HG02610 (cell line): ENCODE measurements around the gene PLEKHA8.

Source experiments
- ATAC-seq: cut with Tn5 transposase; IDR thresholded peaks from one replicate; pipeline ENCODE4 v1.9.1; 2021; ENCODE audit warnings: mild to moderate bottlenecking, moderate library complexity; ENCODE audit not compliant: unreplicated experiment

PLEKHA8 gene

GRCh38 chr7:30062587-30062986, 34.4 kb downstream of the PLEKHA8 start:
- peak; percentile 59 for ATAC-seq

- no peak for ATAC-seq
Observed at GRCh38 chr7:30065746-30066145, 37.5 kb downstream of the PLEKHA8 start.

GRCh38 chr7:30066687-30067086, 38.5 kb downstream of the PLEKHA8 start:
- ATAC-seq: no peak

GRCh38 chr7:30068117-30068516, 39.9 kb downstream of the PLEKHA8 start:
- ATAC-seq: no peak

GRCh38 chr7:30069096-30069867, 41.1 kb downstream of the PLEKHA8 start:
- ATAC-seq: no peak

GRCh38 chr7:30070052-30070451, 41.8 kb downstream of the PLEKHA8 start:
- ATAC-seq: no peak

GRCh38 chr7:30072735-30073134, 44.5 kb downstream of the PLEKHA8 start:
- ATAC-seq: no peak

- no peak for ATAC-seq
Observed at GRCh38 chr7:30074422-30075030, 46.3 kb downstream of the PLEKHA8 start.

GRCh38 chr7:30076411-30076810, 48.2 kb downstream of the PLEKHA8 start:
- no peak for ATAC-seq

- ATAC-seq: no peak
Observed at GRCh38 chr7:30078280-30078679, 50.1 kb downstream of the PLEKHA8 start.

GRCh38 chr7:30079880-30080279, 51.7 kb downstream of the PLEKHA8 start:
- no peak for ATAC-seq

- ATAC-seq: no peak
Observed at GRCh38 chr7:30080818-30081217, 52.6 kb downstream of the PLEKHA8 start.

GRCh38 chr7:30082686-30083085, 54.5 kb downstream of the PLEKHA8 start:
- no peak for ATAC-seq

GRCh38 chr7:30083334-30083733, 55.1 kb downstream of the PLEKHA8 start:
- ATAC-seq: no peak

- ATAC-seq: no peak
Observed at GRCh38 chr7:30084212-30084611, 56.0 kb downstream of the PLEKHA8 start.

- ATAC-seq: no peak
Observed at GRCh38 chr7:30086529-30086928, 58.3 kb downstream of the PLEKHA8 start.

- no peak for ATAC-seq
Observed at GRCh38 chr7:30087371-30087770, 59.2 kb downstream of the PLEKHA8 start.

GRCh38 chr7:30088362-30088761, 60.1 kb downstream of the PLEKHA8 start:
- no peak for ATAC-seq

GRCh38 chr7:30090111-30090510, 61.9 kb downstream of the PLEKHA8 start:
- ATAC-seq: no peak

GRCh38 chr7:30091491-30091912, 63.3 kb downstream of the PLEKHA8 start:
- no peak for ATAC-seq

GRCh38 chr7:30091987-30092386, 63.8 kb downstream of the PLEKHA8 start:
- ATAC-seq: no peak

- no peak for ATAC-seq
Observed at GRCh38 chr7:30093420-30093952, 65.3 kb downstream of the PLEKHA8 start.
